Body of pancreas (tissue), 4 donors: ENCODE data around the gene CRYBA1. TPM values are rescaled to one million over a fixed set of nuclear protein-coding genes. Genes with fewer than 3 reads are reported as not detected.

Source experiments
- ATAC-seq: fragments of 150-250 bp; one replicate; pipeline ENCODE4 v1.9.1; 2016
- DNase-seq, 4 donors: peaks; one replicate each; pipeline ENCODE4 v3.0.0-alpha.2; 2019
- H3K27ac ChIP-seq, 4 donors: fragments of 200-600 bp; sonication (generic); 1 replicate in 3 of 4; 2 replicates in 1 of 4; pipeline versions ENCODE4 v1.5.1 to v1.6.1; 2016 to 2019; ENCODE audit warnings: mild to moderate bottlenecking in 1 of 4, mixed read lengths in 1 of 4, moderate library complexity in 1 of 4
- H3K27me3 ChIP-seq, 2 donors: fragments of 200-600 bp; sonication (generic); one replicate each; pipeline ENCODE4 v1.6.0; 2016; ENCODE audit warnings: mild to moderate bottlenecking in 1 of 2
- H3K36me3 ChIP-seq, 2 donors: fragments of 200-600 bp; sonication (generic); replicated peaks in 1 of 2; 2 replicates each; pipeline ENCODE4 v1.5.1; 2016; ENCODE audit warnings: low read depth in 2 of 2; ENCODE audit not compliant: insufficient read depth in 1 of 2
- H3K4me1 ChIP-seq: fragments of 200-600 bp; sonication (generic); one replicate; pipeline ENCODE4 v1.6.0; 2016
- H3K4me3 ChIP-seq, 2 donors: fragments of 200-600 bp; sonication (generic); 1 replicate in 1 of 2; 2 replicates in 1 of 2; pipeline ENCODE4 v1.5.1; 2016 to 2019
- H3K9me3 ChIP-seq, 3 donors: fragments of 200-600 bp; sonication (generic); 1 replicate in 2 of 3; 2 replicates in 1 of 3; pipeline ENCODE4 v1.5.1; 2016
- CTCF ChIP-seq, 7 experiments: fragments of 450-650 bp in 4 of 7; fragments of 200-600 bp in 3 of 7; sonication (generic) in 3 of 7; IDR thresholded peaks; one replicate each; pipeline ENCODE4 v1.5.1; 2016 to 2019; ENCODE audit warnings: antibody characterized with exemption in 7 of 7
- POLR2A ChIP-seq, 3 donors: fragments of 450-650 bp; IDR thresholded peaks; one replicate each; pipeline ENCODE4 v1.6.1; 2016; ENCODE audit warnings: antibody characterized with exemption in 3 of 3, mild to moderate bottlenecking in 2 of 3
- WGBS, 2 donors: methylation state at CpG; one replicate each; pipeline ENCODE4 v1.1.5; 2017; 5-methylcytosine and 5-hydroxymethylcytosine counted together
- intact Hi-C: fragments of 100-400 bp; cut with DNase I; formaldehyde crosslinking; loops from one replicate; pipeline ENCODE4 v1.15.1; 2023
- total RNA-seq, 2 donors: library from RNA; depleted of rRNA; stranded (reverse); fragments of >200 nt; gene quantifications; one replicate each; pipeline ENCODE4 v1.1.0, GENCODE V29; 2016

CRYBA1 gene
- total RNA-seq, 2 donors from 2014 or later: not detected

GRCh38 chr17:29295420-29295819, 48.8 kb downstream of the CRYBA1 start:
- peaks cover 11% of the 10 kb centered on the region for H3K4me1 ChIP-seq
- H3K27ac ChIP-seq: no peak overlapping the region
- DNase-seq: no peak
- 88 to 92% methylated on average over 3 of the region's 3 CpGs for WGBS, 2 donors
- no peak for TF ChIP-seq CTCF (IDR thresholded peaks at IDR 0.05)
- no peak for TF ChIP-seq POLR2A (IDR thresholded peaks at IDR 0.05)
- intact Hi-C loops: no loop called here
- no peak overlapping the region for H3K4me3 ChIP-seq
- H3K36me3 ChIP-seq: no peaks in the 10 kb centered on the region
- H3K27me3 ChIP-seq: no peaks in the 10 kb centered on the region
- ATAC-seq: no peak
- no peaks in the 10 kb centered on the region for H3K9me3 ChIP-seq

GRCh38 chr17:29299031-29299430, 52.4 kb downstream of the CRYBA1 start:
- Histone ChIP-seq H3K27ac (no peak overlapping the region), H3K4me1 (no peaks in the 10 kb centered on the region)

GRCh38 chr17:29303386-29303785, 56.7 kb downstream of the CRYBA1 start:
- intact Hi-C loops: no loop called here
- Histone ChIP-seq H3K4me3 (no peak overlapping the region), H3K9me3 (no peaks in the 10 kb centered on the region), H3K27ac (no peak overlapping the region), H3K36me3 (no peaks in the 10 kb centered on the region), H3K27me3 (no peaks in the 10 kb centered on the region), H3K4me1 (no peaks in the 10 kb centered on the region)
- DNase-seq: no peak
- no peak for TF ChIP-seq POLR2A (IDR thresholded peaks at IDR 0.05)
- TF ChIP-seq CTCF (IDR thresholded peaks at IDR 0.05): no peak
- 78 to 80% methylated on average over 3 of the region's 3 CpGs for WGBS, 2 donors
- no peak for ATAC-seq

More at GRCh38 chr17:29299031-29299430, 52.4 kb downstream of the CRYBA1 start:
- TF ChIP-seq CTCF (IDR thresholded peaks at IDR 0.05) (no peak), POLR2A (IDR thresholded peaks at IDR 0.05) (no peak)
- H3K9me3 ChIP-seq: no peaks in the 10 kb centered on the region
- intact Hi-C loops: no loop called here
- no peak overlapping the region for H3K4me3 ChIP-seq
- no peaks in the 10 kb centered on the region for H3K27me3 ChIP-seq
- DNase-seq (no peak), ATAC-seq (no peak)
- 85 to 98% methylated on average over 2 of the region's 2 CpGs for WGBS, 2 donors
- H3K36me3 ChIP-seq: no peaks in the 10 kb centered on the region

Other genes starting within 250 kb of the CRYBA1 start
- gene SEZ6, start 240.8 kb upstream of the CRYBA1 start, total RNA-seq: not detected
- gene PIPOX, start 203.7 kb upstream of the CRYBA1 start, total RNA-seq: 1 to 10 TPM in 1 of 2 donors, not detected in 1; 3.1 TPM
- 10 to 100 TPM; 45.4 to 73.2 TPM for gene MYO18A, start 66.5 kb upstream of the CRYBA1 start, total RNA-seq
- 10 to 100 TPM; 14.2 to 19.7 TPM for gene NUFIP2, start 47.3 kb downstream of the CRYBA1 start, total RNA-seq
- 10 to 100 TPM; 21.0 to 34.9 TPM for gene TAOK1, start 143.5 kb downstream of the CRYBA1 start, total RNA-seq